IMR-90 (cell line): ENCODE measurements around the gene ENO4. TPM values are rescaled to one million over a fixed set of nuclear protein-coding genes. Genes with fewer than 3 reads are reported as not detected.

Experiments used
- ATAC-seq: fragments of 200-7000 bp; cut with Tn5 transposase; 2 replicates; pipeline ENCODE4 v1.9.1; 2020; ENCODE audit warnings: low read depth, mild to moderate bottlenecking, moderate library complexity
- BruUV-seq: library from RNA; stranded (reverse); fragments of 400-500 nt; replicated peaks from 2 replicates; lab custom pipeline; 2021; lab: Mats Ljungman, UMichigan
- CTCF ChIA-PET: fragments of 300-600 bp; formaldehyde crosslinking; extraction: SDS; loops from one replicate; lab custom pipeline; 2021; ENCODE audit warnings: antibody characterized with exemption; lab: Yijun Ruan, JAX
- POLR2A ChIA-PET: fragments of 300-600 bp; sonication (Branson Sonifier 250); formaldehyde crosslinking; loops from one replicate; lab custom pipeline; 2022; ENCODE audit warnings: antibody characterized with exemption; ENCODE audit not compliant: unreplicated experiment; lab: Charles Lee
- DNase-seq: peaks from one replicate; pipeline ENCODE4 v3.0.0; 2013
- H2AFZ ChIP-seq: replicated peaks from 2 replicates; pipeline ENCODE3; 2013; ENCODE audit warnings: low read length, mild to moderate bottlenecking; ENCODE audit not compliant: poor library complexity
- H2AK5ac ChIP-seq: 2 replicates; pipeline ENCODE4 v1.6.1; 2013; ENCODE audit warnings: low read depth, low read length, inconsistent platforms
- H2AK9ac ChIP-seq: replicated peaks from 2 replicates; pipeline ENCODE3; 2013; ENCODE audit warnings: mild to moderate bottlenecking, low read depth, low read length, moderate library complexity; ENCODE audit not compliant: poor library complexity
- H2BK120ac ChIP-seq: 2 replicates; pipeline ENCODE4 v1.6.1; 2013; ENCODE audit warnings: low read depth, low read length, inconsistent platforms
- H2BK15ac ChIP-seq: 3 replicates; pipeline ENCODE4 v1.6.1; 2013; ENCODE audit warnings: low read depth, low read length, inconsistent platforms
- H2BK20ac ChIP-seq: 2 replicates; pipeline ENCODE4 v1.6.1; 2013; ENCODE audit warnings: low read depth, mild to moderate bottlenecking, inconsistent platforms, low read length, moderate library complexity
- H2BK5ac ChIP-seq: 2 replicates; pipeline ENCODE4 v1.6.1; 2013; ENCODE audit warnings: mild to moderate bottlenecking, low read depth, low read length, inconsistent platforms; ENCODE audit not compliant: poor library complexity, severe bottlenecking
- H3K14ac ChIP-seq: replicated peaks from 2 replicates; pipeline ENCODE4 v1.6.1; 2013; ENCODE audit warnings: low read depth, low read length, inconsistent platforms
- H3K18ac ChIP-seq: 2 replicates; pipeline ENCODE4 v1.6.1; 2013; ENCODE audit warnings: low read depth, low read length, control low read depth
- H3K23ac ChIP-seq: 2 replicates; pipeline ENCODE4 v1.6.1; 2013; ENCODE audit warnings: low read depth, low read length, inconsistent platforms
- H3K27ac ChIP-seq: 2 replicates; pipeline ENCODE4 v1.5.1; 2013; ENCODE audit warnings: mild to moderate bottlenecking, control low read depth, low read length; ENCODE audit not compliant: insufficient read depth
- H3K27me3 ChIP-seq: 2 replicates; pipeline ENCODE4 v1.6.1; 2013; ENCODE audit warnings: low read length; ENCODE audit not compliant: control insufficient read depth, insufficient read depth
- H3K36me3 ChIP-seq: 2 replicates; pipeline ENCODE4 v1.6.1; 2013; ENCODE audit warnings: low read length, mixed read lengths; ENCODE audit not compliant: control insufficient read depth, insufficient read depth
- H3K4ac ChIP-seq: 2 replicates; pipeline ENCODE4 v1.6.1; 2013; ENCODE audit warnings: low read depth, low read length, inconsistent platforms
- H3K4me1 ChIP-seq: 2 replicates; pipeline ENCODE4 v1.6.1; 2013; ENCODE audit warnings: low read length, mixed read lengths; ENCODE audit not compliant: control insufficient read depth, insufficient read depth
- H3K4me2 ChIP-seq: 2 replicates; pipeline ENCODE4 v1.6.1; 2013; ENCODE audit warnings: low read depth, mild to moderate bottlenecking, control low read depth, low read length, moderate library complexity
- H3K4me3 ChIP-seq: 2 replicates; pipeline ENCODE4 v1.5.1; 2013; ENCODE audit warnings: low read depth, mild to moderate bottlenecking, control low read depth, low read length, moderate library complexity; ENCODE audit not compliant: insufficient read depth
- H3K56ac ChIP-seq: 2 replicates; pipeline ENCODE4 v1.6.1; 2013; ENCODE audit warnings: low read length, inconsistent platforms; ENCODE audit not compliant: insufficient read depth; ENCODE audit errors: extremely low read depth
- H3K79me1 ChIP-seq, 2 experiments: 2 replicates each; pipeline ENCODE4 v1.6.1; 2013; ENCODE audit warnings: low read length in 2 of 2, inconsistent platforms in 1 of 2, low read depth in 1 of 2
- H3K9ac ChIP-seq: 2 replicates; pipeline ENCODE4 v1.6.1; 2013; ENCODE audit warnings: low read depth, low read length, control low read depth
- H3K9me1 ChIP-seq: 2 replicates; pipeline ENCODE4 v1.6.1; 2013; ENCODE audit warnings: low read length, inconsistent platforms; ENCODE audit not compliant: insufficient read depth
- H3K9me3 ChIP-seq: 2 replicates; pipeline ENCODE4 v1.6.1; 2013; ENCODE audit warnings: low read length; ENCODE audit not compliant: control insufficient read depth, insufficient read depth
- H4K20me1 ChIP-seq: 2 replicates; pipeline ENCODE4 v1.6.1; 2013; ENCODE audit warnings: low read length, inconsistent platforms; ENCODE audit not compliant: insufficient read depth
- H4K5ac ChIP-seq: 2 replicates; pipeline ENCODE4 v1.6.1; 2013; ENCODE audit warnings: mild to moderate bottlenecking, low read depth, low read length, control low read depth
- H4K8ac ChIP-seq, 2 experiments: 2 replicates each; pipeline ENCODE4 v1.6.1; 2013; ENCODE audit warnings: low read depth in 2 of 2, low read length in 2 of 2, control low read depth in 1 of 2, inconsistent platforms in 1 of 2
- H4K91ac ChIP-seq: 2 replicates; pipeline ENCODE4 v1.6.1; 2013; ENCODE audit warnings: low read depth, low read length, inconsistent platforms; ENCODE audit not compliant: insufficient read depth
- BHLHE40 ChIP-seq: fragments of 150-350 bp; IDR thresholded peaks from 2 replicates; pipeline ENCODE4 v1.6.1; 2016; ENCODE audit warnings: mild to moderate bottlenecking, low read depth, low read length
- CEBPB ChIP-seq: IDR thresholded peaks from 2 replicates; pipeline ENCODE4 v1.6.1; 2012; ENCODE audit warnings: low read depth, low read length, improper control_type of control experiment
- CHD1 ChIP-seq: IDR thresholded peaks from 2 replicates; pipeline ENCODE4 v1.6.1; 2012; ENCODE audit warnings: low read depth, low read length, improper control_type of control experiment
- FOS ChIP-seq: fragments of 150-350 bp; IDR thresholded peaks from 2 replicates; pipeline ENCODE4 v1.6.1; 2016; ENCODE audit warnings: low read depth, low read length
- MAFK ChIP-seq: IDR thresholded peaks from 2 replicates; pipeline ENCODE4 v1.6.1; 2012; ENCODE audit warnings: low read depth, low read length, improper control_type of control experiment
- MAZ ChIP-seq: IDR thresholded peaks from 2 replicates; pipeline ENCODE4 v1.6.1; 2012; ENCODE audit warnings: low read depth, mild to moderate bottlenecking, low read length, improper control_type of control experiment, moderate library complexity, borderline replicate concordance
- MXI1 ChIP-seq: IDR thresholded peaks from 2 replicates; pipeline ENCODE4 v1.6.1; 2012; ENCODE audit warnings: low read depth, mild to moderate bottlenecking, low read length, moderate library complexity, borderline replicate concordance
- NFE2L2 ChIP-seq: fragments of 150-350 bp; IDR thresholded peaks from 2 replicates; pipeline ENCODE4 v1.6.1; 2016; ENCODE audit warnings: low read depth, mild to moderate bottlenecking, low read length
- RAD21 ChIP-seq: IDR thresholded peaks from 2 replicates; pipeline ENCODE4 v1.6.1; 2012; ENCODE audit warnings: low read length, improper control_type of control experiment
- RCOR1 ChIP-seq: IDR thresholded peaks from 2 replicates; pipeline ENCODE4 v1.6.1; 2012; ENCODE audit warnings: mild to moderate bottlenecking, low read length, improper control_type of control experiment; ENCODE audit not compliant: insufficient replicate concordance
- RFX5 ChIP-seq: IDR thresholded peaks from 2 replicates; pipeline ENCODE4 v1.8.0; 2012; ENCODE audit warnings: low read depth, mild to moderate bottlenecking, low read length, moderate library complexity
- whole genome bisulfite sequencing, 2 experiments: methylation state at CpG; one replicate each; pipeline versions ENCODE4 v1.1.5 to v1.1.7; 2013; ENCODE audit warnings: missing lambda C conversion rate in 2 of 2; ENCODE audit not compliant: insufficient read length in 1 of 2; ENCODE audit errors: extremely low coverage in 2 of 2; 5-methylcytosine and 5-hydroxymethylcytosine counted together
- dilution Hi-C: fragments of 300-500 bp; cut with HindIII; formaldehyde crosslinking; loops from one replicate; pipeline ENCODE4 v1.14.3; 2018; ENCODE audit warnings: low sequenced_read_pairs; ENCODE audit not compliant: unreplicated experiment
- in situ Hi-C: fragments of 300-500 bp; cut with MboI; formaldehyde crosslinking; loops from 3 replicates; pipeline ENCODE4 v1.14.3; 2019; ENCODE audit warnings: low sequenced_read_pairs, inconsistent platforms, mixed read lengths
- intact Hi-C: fragments of 100-400 bp; cut with micrococcal nuclease; formaldehyde crosslinking; loops from 2 replicates; pipeline ENCODE4 v1.10.0; 2022
- polyA plus RNA-seq, 3 experiments: library from polyadenylated mRNA; depleted of rRNA; stranded (reverse); fragments of >200 nt; gene quantifications; 2 replicates each; pipeline ENCODE4 v1.2.3, GENCODE V29; 2012; ENCODE audit warnings: low replicate concordance in 1 of 3
- total RNA-seq: library from RNA; depleted of rRNA; stranded (reverse); fragments of >200 nt; gene quantifications from 2 replicates; pipeline ENCODE4 v1.2.3, GENCODE V29; 2012
- TF ChIP-seq, protein P1 (sequence below): conservative IDR thresholded peaks from 2 replicates; pipeline ENCODE4 v1.5.1; 2012; ENCODE audit warnings: mild to moderate bottlenecking, low read depth, low read length, improper control_type of control experiment
- TF ChIP-seq, protein P2 (sequence below): fragments of 150-350 bp; IDR thresholded peaks from 2 replicates; pipeline ENCODE4 v1.6.1; 2016; ENCODE audit warnings: low read depth, mild to moderate bottlenecking, low read length, moderate library complexity, borderline replicate concordance

Gene ENO4
- total and polyA plus RNA-seq, 2 of the 4 experiments (the other 2 are of a cell fraction): under 0.01 to 0.05 TPM

GRCh38 chr10:116868722-116869121, 19.4 kb downstream of the ENO4 start:
- Histone ChIP-seq H3K36me3 (no peaks in the 10 kb centered on the region), H4K91ac (no peak overlapping the region), H3K9me3 (no peaks in the 10 kb centered on the region), H4K20me1 (no peaks in the 10 kb centered on the region), H3K23ac (no peak overlapping the region), H3K27ac (no peak overlapping the region), H3K4ac (no peak overlapping the region), H2BK15ac (no peak overlapping the region), H2AFZ (no peak overlapping the region), H3K79me1 (no peaks in the 10 kb centered on the region), H2BK5ac (no peak overlapping the region), H3K9me1 (no peaks in the 10 kb centered on the region), H3K18ac (no peak overlapping the region), H2BK20ac (no peak overlapping the region), H3K9ac (no peak overlapping the region), H3K4me2 (no peak overlapping the region), H4K5ac (no peak overlapping the region), H3K4me1 (no peaks in the 10 kb centered on the region), H2AK5ac (no peak overlapping the region), H2AK9ac (no peak overlapping the region), H2BK120ac (no peak overlapping the region), H3K27me3 (peaks cover 7% of the 10 kb centered on the region), H4K8ac (no peak overlapping the region), H3K14ac (no peak overlapping the region), H3K56ac (no peak overlapping the region), H3K4me3 (no peak overlapping the region)
- no peak for ATAC-seq
- BruUV-seq: no TSS peak
- no peak for DNase-seq
- ChIA-PET CTCF (no interaction called here), POLR2A (no interaction called here)
- intact Hi-C loops (no loop called here), dilution Hi-C loops (no loop called here), in situ Hi-C loops (no loop called here)
- no CpG with 5 or more reads among the region's 4 CpGs for WGBS, 2 experiments
- TF ChIP-seq, protein P1, sequence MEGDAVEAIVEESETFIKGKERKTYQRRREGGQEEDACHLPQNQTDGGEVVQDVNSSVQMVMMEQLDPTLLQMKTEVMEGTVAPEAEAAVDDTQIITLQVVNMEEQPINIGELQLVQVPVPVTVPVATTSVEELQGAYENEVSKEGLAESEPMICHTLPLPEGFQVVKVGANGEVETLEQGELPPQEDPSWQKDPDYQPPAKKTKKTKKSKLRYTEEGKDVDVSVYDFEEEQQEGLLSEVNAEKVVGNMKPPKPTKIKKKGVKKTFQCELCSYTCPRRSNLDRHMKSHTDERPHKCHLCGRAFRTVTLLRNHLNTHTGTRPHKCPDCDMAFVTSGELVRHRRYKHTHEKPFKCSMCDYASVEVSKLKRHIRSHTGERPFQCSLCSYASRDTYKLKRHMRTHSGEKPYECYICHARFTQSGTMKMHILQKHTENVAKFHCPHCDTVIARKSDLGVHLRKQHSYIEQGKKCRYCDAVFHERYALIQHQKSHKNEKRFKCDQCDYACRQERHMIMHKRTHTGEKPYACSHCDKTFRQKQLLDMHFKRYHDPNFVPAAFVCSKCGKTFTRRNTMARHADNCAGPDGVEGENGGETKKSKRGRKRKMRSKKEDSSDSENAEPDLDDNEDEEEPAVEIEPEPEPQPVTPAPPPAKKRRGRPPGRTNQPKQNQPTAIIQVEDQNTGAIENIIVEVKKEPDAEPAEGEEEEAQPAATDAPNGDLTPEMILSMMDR: no peak
- TF ChIP-seq MAZ: no peak
- no peak for TF ChIP-seq CHD1
- TF ChIP-seq MAFK: no peak
- TF ChIP-seq RFX5: no peak
- TF ChIP-seq MXI1: no peak
- TF ChIP-seq, protein P2, sequence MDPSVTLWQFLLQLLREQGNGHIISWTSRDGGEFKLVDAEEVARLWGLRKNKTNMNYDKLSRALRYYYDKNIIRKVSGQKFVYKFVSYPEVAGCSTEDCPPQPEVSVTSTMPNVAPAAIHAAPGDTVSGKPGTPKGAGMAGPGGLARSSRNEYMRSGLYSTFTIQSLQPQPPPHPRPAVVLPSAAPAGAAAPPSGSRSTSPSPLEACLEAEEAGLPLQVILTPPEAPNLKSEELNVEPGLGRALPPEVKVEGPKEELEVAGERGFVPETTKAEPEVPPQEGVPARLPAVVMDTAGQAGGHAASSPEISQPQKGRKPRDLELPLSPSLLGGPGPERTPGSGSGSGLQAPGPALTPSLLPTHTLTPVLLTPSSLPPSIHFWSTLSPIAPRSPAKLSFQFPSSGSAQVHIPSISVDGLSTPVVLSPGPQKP: no peak
- TF ChIP-seq FOS: no peak
- TF ChIP-seq NFE2L2: no peak
- no peak for TF ChIP-seq RCOR1
- no peak for TF ChIP-seq BHLHE40
- TF ChIP-seq CEBPB: no peak
- no peak for TF ChIP-seq RAD21
